Activated T-cell treated with anti-CD3 and anti-CD28 coated beads, Interleukin-2, amount 50 U/mL, for 4 hours (primary cell): Measurements from ENCODE around the gene NAALADL2. TPM values are rescaled to one million over a fixed set of nuclear protein-coding genes. Genes with fewer than 3 reads are reported as not detected.

Source experiments
- ATAC-seq, 2 donors: fragments of 200-7000 bp; cut with Tn5 transposase; one replicate each; pipeline ENCODE4 v1.10.0; 2021
- DNase-seq: peaks from one replicate; pipeline ENCODE4 v3.0.0-alpha.2; 2020
- H3K27me3 Mint-ChIP-seq: one replicate; pipeline ENCODE4 v1.8.0; 2021; ENCODE audit warnings: low read depth, mixed read lengths
- H3K36me3 Mint-ChIP-seq: one replicate; pipeline ENCODE4 v1.8.0; 2022; ENCODE audit warnings: mixed read lengths; ENCODE audit not compliant: insufficient read depth
- H3K4me1 Mint-ChIP-seq: one replicate; pipeline ENCODE4 v1.8.0; 2021; ENCODE audit warnings: low read depth, mixed read lengths
- H3K4me3 Mint-ChIP-seq: one replicate; pipeline ENCODE4 v1.8.0; 2021; ENCODE audit warnings: mild to moderate bottlenecking, moderate library complexity, mixed read lengths
- H3K9me3 Mint-ChIP-seq: one replicate; pipeline ENCODE4 v1.8.0; 2021; ENCODE audit warnings: mixed read lengths
- total RNA-seq, 3 donors: library from RNA; stranded (reverse); gene quantifications; one replicate each; pipeline ENCODE4 v1.2.1, GENCODE V29; 2021

Gene NAALADL2
- total RNA-seq, 3 donors from 2014 or later = 0.26 to 0.33 (median 0.33) TPM

DNA sequence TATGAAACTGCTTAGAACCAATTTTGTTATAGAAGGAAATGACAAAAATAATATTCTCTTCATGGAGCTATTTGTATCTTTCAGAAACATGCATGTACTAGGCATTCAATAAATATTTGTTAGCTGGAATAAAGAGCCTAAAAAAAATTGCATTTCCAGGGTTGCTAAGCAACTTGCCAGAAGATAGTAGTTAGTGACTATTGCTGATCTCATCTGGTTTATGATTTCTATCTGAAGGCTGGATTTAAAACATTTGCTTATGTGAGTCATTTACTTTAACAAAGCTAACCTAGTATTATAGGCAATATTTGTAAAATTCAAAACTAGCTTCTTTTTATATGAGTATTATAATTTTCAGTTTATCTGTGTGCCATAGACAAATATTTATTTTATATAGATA, 78.3 kb downstream of the NAALADL2 start:
- Mint-ChIP-seq H3K4me1 (no peaks in the 10 kb centered on the region), H3K36me3 (no peaks in the 10 kb centered on the region), H3K9me3 (peaks cover 7% of the 10 kb centered on the region), H3K4me3 (no peak overlapping the region), H3K27me3 (no peaks in the 10 kb centered on the region)
- DNase-seq (no peak), ATAC-seq (no peak)

DNA sequence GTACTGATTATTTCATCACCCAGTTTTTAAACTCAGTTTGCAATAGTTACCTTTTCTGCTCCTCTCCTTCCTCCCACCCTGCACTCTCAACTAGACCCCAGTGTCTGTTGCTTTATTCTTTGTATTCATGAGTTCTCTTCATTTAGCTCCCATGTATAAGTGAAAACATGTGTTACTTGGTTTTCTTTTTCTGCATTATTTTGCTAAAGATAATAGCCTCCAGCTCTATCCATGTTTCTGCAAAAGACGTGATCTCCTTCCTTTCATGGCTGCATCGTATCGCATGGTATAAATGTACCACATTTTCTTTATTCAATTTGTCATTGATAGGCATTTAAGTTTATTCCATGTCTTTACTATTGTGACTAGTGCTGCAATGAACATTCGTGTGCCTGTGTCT, 79.0 kb downstream of the NAALADL2 start:
- no peak for DNase-seq
- no peaks in the 10 kb centered on the region for H3K27me3 Mint-ChIP-seq
- no peak for ATAC-seq
- no peaks in the 10 kb centered on the region for H3K4me1 Mint-ChIP-seq
- H3K9me3 Mint-ChIP-seq = peaks cover 8% of the 10 kb centered on the region
- H3K4me3 Mint-ChIP-seq = no peak overlapping the region
- H3K36me3 Mint-ChIP-seq = no peaks in the 10 kb centered on the region

DNA sequence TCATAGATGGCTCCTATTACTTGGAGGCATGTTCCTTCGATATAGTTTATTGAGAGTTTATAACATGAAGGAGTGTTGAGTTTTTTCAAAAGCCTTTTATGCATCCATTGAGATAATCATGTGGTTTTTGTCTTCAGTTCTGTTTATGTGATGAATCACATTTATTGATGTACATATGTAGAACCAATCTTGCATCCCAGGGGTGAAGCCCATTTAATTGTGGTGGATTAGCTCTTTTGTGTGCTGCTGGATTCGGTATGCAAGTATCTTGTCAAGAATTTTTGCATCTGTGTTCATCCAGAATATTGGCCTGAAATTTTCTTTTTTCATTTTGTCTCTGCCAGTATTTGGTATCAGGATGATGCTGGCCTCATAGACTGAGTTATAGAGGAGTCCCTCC, 81.0 kb downstream of the NAALADL2 start:
- Mint-ChIP-seq H3K27me3 (no peaks in the 10 kb centered on the region), H3K36me3 (no peaks in the 10 kb centered on the region), H3K9me3 (peaks cover 12% of the 10 kb centered on the region), H3K4me1 (no peaks in the 10 kb centered on the region), H3K4me3 (no peak overlapping the region)
- no peak for DNase-seq
- ATAC-seq = no peak

DNA sequence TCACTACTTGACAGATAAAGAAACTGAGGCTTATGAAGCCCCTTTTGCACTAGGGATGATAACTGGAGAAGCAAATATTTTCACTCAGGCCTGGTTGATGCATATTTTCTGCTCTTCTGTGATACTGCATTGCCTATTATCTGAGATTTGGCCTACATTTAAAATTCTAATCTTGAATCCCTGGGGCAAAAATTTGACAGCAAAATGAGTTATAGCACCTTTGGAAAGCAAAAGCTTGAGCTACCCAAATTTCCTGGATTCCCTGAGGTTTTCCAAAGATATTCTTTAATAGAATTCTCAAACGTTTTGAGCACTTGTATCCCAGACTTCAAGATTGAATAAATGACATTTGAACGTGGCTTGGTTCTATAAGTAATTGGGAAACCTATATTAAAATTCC, 86.1 kb downstream of the NAALADL2 start:
- H3K4me3 Mint-ChIP-seq = no peak overlapping the region

DNA sequence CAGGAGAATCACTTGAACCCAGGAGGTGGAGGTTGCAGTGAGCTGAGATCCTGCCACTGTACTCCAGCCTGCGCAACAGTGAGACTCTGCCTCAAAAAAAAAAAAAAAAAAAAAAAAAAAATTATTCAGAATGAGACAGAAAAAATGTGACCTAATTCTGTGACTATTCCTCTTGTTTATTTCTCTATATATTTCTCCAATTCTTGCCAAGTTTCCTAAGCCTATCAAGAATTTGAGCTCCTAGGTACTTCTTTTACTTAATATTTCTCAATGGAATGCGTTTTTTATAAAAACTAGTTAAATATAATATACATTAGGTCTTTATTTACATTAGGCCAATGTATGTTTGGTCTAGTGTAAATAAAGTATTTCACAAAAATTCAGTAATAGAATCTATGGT, 86.8 kb downstream of the NAALADL2 start:
- Mint-ChIP-seq H3K27me3 (no peaks in the 10 kb centered on the region), H3K9me3 (peaks cover 16% of the 10 kb centered on the region), H3K4me1 (no peaks in the 10 kb centered on the region), H3K36me3 (no peaks in the 10 kb centered on the region), H3K4me3 (no peak overlapping the region)
- no peak for ATAC-seq
- DNase-seq = no peak

More for the DNA sequence above, 86.1 kb downstream of the NAALADL2 start:
- no peaks in the 10 kb centered on the region for H3K27me3 Mint-ChIP-seq
- H3K9me3 Mint-ChIP-seq = peaks cover 21% of the 10 kb centered on the region
- DNase-seq (no peak), ATAC-seq (no peak)
- no peaks in the 10 kb centered on the region for H3K4me1 Mint-ChIP-seq
- no peaks in the 10 kb centered on the region for H3K36me3 Mint-ChIP-seq

DNA sequence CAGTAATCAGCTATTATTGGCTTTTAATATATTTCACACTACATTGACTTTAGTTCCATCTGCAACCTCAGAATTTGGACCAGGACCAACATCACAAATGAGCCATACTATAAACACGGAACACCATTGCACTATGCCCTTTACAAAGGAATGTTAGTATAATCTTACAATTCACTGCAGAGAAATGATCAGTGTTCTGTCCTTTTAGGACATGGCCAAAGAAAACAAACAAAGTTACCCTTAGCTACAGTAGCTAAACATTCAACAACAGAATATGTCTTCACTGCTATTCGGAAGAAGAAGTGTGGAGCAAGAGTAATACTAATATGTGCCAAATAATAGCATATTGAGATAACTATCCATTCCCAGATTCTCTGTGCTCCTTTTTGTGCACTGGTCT, 90.4 kb downstream of the NAALADL2 start:
- H3K4me3 Mint-ChIP-seq = no peak overlapping the region
- no peaks in the 10 kb centered on the region for H3K27me3 Mint-ChIP-seq
- peaks cover 9% of the 10 kb centered on the region for H3K9me3 Mint-ChIP-seq
- no peaks in the 10 kb centered on the region for H3K36me3 Mint-ChIP-seq
- ATAC-seq (no peak), DNase-seq (no peak)
- H3K4me1 Mint-ChIP-seq = no peaks in the 10 kb centered on the region

DNA sequence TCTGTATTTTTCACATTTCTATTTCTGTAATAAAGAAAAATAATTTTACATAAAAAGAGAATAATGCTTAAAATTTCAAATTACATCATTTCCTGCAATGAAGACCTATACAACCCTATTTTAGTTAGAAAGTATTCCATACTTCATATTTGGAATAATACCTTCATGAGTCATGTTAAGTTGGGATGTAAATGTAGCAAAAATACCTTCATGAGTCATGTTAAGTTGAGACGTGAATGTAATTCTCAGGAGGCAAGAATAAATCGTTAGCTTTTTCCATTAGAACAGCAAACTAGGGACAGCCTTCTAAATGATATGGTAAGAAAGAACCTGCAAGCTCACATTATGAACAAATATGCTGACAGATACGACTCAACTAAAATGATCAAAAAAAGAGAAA, 91.9 kb downstream of the NAALADL2 start:
- no peaks in the 10 kb centered on the region for H3K4me1 Mint-ChIP-seq
- H3K27me3 Mint-ChIP-seq = no peaks in the 10 kb centered on the region
- H3K36me3 Mint-ChIP-seq = no peaks in the 10 kb centered on the region
- DNase-seq = no peak
- no peak overlapping the region for H3K4me3 Mint-ChIP-seq
- H3K9me3 Mint-ChIP-seq = peaks cover 9% of the 10 kb centered on the region
- ATAC-seq = no peak

DNA sequence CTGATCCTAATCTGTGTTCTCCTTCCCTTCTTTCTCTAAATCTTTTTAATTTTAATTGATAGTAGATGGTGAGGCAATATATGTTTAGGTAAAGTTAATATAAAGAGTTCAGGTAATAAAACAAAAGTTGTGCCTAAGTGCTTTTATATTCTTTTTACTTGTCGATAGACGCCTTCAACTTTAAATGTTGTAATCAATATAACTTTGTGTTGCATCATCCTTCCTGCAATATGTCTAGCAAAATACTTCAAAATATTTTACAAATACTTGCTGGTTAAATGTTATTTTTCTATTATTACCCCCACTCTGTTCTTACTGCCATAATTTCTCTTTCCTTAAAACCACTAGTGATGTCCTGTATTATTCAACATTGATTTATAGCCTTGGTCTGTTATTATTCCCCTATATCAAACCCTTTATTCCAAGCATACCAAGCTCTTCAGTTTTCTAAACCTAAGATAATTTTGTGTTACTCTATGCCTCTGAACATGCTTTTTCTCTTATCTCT, 92.4 kb downstream of the NAALADL2 start:
- Mint-ChIP-seq H3K27me3 (no peaks in the 10 kb centered on the region), H3K36me3 (no peaks in the 10 kb centered on the region), H3K4me3 (no peak overlapping the region), H3K9me3 (peaks cover 9% of the 10 kb centered on the region), H3K4me1 (no peaks in the 10 kb centered on the region)
- DNase-seq (no peak), ATAC-seq (no peak)

DNA sequence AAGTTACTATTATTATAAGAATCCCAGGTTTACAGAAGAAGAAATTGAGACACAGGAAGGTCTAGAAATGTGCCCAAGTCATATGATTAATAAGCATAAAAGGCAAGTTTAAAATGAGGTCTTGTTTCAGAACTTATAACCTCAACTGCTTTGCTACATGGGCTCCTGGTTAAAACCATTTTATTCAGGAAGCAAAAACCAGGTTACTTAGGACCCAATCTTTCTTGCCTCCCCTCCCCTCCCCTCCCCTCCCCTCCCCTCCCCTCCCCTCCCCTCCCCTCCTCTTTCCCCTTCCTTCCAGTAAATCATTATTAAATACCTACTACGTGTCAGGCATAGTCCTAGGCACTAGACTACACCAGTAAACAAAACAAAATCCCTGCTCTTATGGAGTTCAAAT, 93.9 kb downstream of the NAALADL2 start:
- no peaks in the 10 kb centered on the region for H3K27me3 Mint-ChIP-seq
- no peak for ATAC-seq

DNA sequence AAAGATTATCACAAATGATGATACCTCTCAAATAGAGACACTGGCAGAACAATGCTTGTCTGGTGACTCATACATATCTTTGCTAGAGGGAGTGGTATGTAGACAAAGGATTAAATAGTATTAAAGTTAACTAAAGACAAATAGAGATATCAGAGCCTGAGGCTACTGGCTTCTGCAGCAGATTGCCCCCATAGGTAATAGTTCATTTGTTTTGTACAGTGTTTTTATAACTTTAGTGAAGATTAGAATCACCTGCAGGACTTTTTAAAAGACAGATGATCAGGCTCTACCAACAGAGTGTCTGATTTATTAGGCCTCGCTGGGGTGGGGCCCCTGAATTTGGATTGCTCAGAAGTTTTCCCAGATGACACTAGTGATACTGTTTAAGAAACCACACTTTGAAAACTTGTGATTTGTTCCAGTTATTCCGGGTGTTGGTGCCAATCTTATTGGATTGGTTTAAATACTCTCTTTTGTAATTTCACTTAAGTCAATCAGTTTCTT, 96.4 kb downstream of the NAALADL2 start:
- Mint-ChIP-seq H3K27me3 (no peaks in the 10 kb centered on the region), H3K4me3 (no peak overlapping the region), H3K4me1 (no peaks in the 10 kb centered on the region), H3K9me3 (peaks cover 4% of the 10 kb centered on the region), H3K36me3 (no peaks in the 10 kb centered on the region)
- DNase-seq (no peak), ATAC-seq (no peak)

More for the DNA sequence above, 93.9 kb downstream of the NAALADL2 start:
- Mint-ChIP-seq H3K4me1 (no peaks in the 10 kb centered on the region), H3K4me3 (no peak overlapping the region), H3K36me3 (no peaks in the 10 kb centered on the region), H3K9me3 (peaks cover 13% of the 10 kb centered on the region)
- DNase-seq = no peak

DNA sequence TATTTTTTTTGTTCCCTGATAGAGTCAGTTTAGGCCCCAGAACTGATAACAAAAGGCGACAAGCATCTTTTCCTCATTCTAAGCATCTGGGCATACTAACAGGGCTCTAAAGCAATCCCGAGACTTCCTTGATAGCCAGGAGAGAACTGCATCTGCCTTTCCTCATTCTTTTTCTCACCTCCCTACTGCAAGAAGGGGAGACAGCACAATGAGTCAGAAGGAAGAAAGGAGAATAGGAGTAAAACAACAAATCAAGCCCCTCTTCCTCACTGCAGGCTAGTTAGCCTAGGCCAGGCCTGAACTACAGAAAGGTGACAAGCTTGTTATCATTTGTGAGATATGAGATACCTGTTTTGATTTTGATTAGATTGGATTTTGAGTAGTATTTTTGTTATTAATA, 97.9 kb downstream of the NAALADL2 start:
- Mint-ChIP-seq H3K4me3 (no peak overlapping the region), H3K4me1 (no peaks in the 10 kb centered on the region), H3K36me3 (no peaks in the 10 kb centered on the region), H3K27me3 (no peaks in the 10 kb centered on the region), H3K9me3 (peaks cover 4% of the 10 kb centered on the region)
- ATAC-seq (no peak), DNase-seq (no peak)

DNA sequence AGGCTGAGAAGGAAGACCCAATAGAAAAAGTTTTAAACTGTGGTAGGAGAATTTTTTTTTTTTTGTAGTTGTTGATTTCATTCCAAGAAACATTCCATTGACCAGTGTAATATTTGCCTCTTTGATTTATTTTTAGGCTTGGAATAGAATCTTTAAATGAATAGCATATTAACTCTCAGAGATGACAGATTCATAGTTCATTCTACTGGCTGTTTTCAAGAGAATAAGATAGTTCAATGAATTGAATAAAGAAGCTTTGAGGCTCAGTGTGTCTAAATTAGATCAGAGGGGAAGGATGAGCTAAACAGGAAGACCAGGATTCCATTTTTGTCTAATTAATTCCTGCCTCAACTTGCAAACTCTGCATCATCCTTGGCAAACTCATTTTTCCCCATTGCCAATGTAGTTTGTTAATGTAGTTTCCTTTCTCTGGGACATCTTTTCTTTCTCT, 98.4 kb downstream of the NAALADL2 start:
- H3K27me3 Mint-ChIP-seq = no peaks in the 10 kb centered on the region
- no peaks in the 10 kb centered on the region for H3K4me1 Mint-ChIP-seq
- peaks cover 4% of the 10 kb centered on the region for H3K9me3 Mint-ChIP-seq

DNA sequence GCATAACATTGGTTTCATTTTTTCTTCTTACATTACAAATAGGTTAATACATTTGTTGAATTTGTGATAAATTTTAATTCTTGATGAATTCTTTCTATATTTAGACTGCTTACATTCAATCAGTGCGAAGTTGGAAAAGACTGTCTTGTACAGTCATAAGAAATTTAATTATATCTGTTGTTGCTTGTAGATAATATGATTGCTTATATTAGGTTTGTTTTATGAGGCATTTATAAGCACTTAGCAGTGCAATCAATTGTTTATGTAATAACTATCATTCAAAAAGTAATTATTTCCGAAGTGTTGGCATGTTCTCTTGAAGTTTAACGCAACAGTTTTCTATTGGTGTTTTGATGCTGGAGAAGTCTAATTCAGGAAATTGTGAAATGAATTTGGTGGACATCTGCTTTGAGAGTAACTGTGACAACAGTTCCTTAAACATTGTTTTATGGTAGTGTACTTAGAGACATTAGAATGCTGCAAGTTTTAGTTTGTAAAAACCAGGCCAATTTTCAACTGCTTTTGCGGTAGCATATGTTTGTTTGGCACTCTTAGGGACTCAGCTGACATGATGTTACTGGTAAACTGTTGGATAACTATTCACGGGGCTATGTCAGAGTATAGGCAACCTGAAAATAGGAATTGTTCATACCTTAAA, 99.7 kb downstream of the NAALADL2 start:
- H3K4me1 Mint-ChIP-seq = no peaks in the 10 kb centered on the region
- H3K36me3 Mint-ChIP-seq = no peaks in the 10 kb centered on the region
- H3K27me3 Mint-ChIP-seq = no peaks in the 10 kb centered on the region

More for the DNA sequence above, 98.4 kb downstream of the NAALADL2 start:
- DNase-seq (no peak), ATAC-seq (no peak)
- Mint-ChIP-seq H3K36me3 (no peaks in the 10 kb centered on the region), H3K4me3 (no peak overlapping the region)

DNA sequence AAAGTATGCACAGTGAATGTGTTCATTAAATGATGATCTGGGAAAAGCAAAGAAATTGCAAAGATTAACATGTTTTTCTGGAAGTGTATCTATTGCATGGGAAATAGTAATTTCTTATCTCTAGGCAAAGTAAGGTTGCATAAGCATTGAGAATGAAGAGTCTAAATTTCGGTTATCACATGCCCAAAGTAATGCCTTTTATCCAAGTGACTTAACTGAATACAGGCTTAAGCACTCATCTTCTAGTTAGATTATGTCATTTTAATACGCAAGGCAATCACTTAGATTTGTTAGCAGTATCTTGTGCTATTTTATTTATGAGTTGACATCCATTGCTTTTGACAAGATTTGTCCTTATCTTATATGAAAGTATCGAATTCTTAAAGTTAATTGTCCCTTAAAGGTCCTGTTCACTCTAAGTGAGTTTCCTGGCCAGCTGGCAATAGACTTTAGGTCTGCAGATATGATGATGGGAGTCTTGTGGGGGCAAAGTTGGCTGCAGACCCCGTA, 100.5 kb downstream of the NAALADL2 start:
- no peak for DNase-seq
- H3K27me3 Mint-ChIP-seq = no peaks in the 10 kb centered on the region
- peaks cover 4% of the 10 kb centered on the region for H3K9me3 Mint-ChIP-seq
- H3K4me3 Mint-ChIP-seq = no peak overlapping the region
- no peaks in the 10 kb centered on the region for H3K36me3 Mint-ChIP-seq
- H3K4me1 Mint-ChIP-seq = no peaks in the 10 kb centered on the region
- ATAC-seq = no peak

More for the DNA sequence above, 99.7 kb downstream of the NAALADL2 start:
- H3K9me3 Mint-ChIP-seq = peaks cover 4% of the 10 kb centered on the region
- no peak overlapping the region for H3K4me3 Mint-ChIP-seq
- ATAC-seq = no peak
- DNase-seq = no peak

DNA sequence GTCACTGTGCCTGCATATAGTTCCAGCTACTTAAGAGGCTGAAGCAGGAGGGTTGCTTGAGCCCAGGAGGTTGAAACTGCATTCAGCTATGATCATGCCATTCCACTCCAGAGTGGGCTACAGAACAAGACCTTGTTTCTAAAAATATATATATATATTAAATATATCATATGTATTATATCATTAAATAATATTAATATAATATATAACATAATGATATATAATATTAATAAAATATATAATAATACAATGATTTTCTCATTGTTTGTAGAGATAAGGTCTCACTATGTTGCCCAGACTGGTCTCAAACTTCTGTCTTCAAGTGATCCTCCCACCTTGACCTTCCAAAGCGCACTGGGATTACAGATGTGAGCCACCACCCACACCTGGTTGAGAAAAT, 101.8 kb downstream of the NAALADL2 start:
- ATAC-seq (no peak), DNase-seq (no peak)
- H3K9me3 Mint-ChIP-seq = peaks cover 4% of the 10 kb centered on the region
- no peaks in the 10 kb centered on the region for H3K27me3 Mint-ChIP-seq
- H3K36me3 Mint-ChIP-seq = no peaks in the 10 kb centered on the region
- no peak overlapping the region for H3K4me3 Mint-ChIP-seq
- no peaks in the 10 kb centered on the region for H3K4me1 Mint-ChIP-seq
